ENCODE measurements around the gene PAK1.

PAK1 gene

GRCh38 chr11:77309401-77310085 lies 164.4 kb downstream of the PAK1 start:
- H3K4me3 ChIP-seq (replicated peaks; ENCODE audit: low read depth, low read length), result no peak overlapping the region
- no peak for TF ChIP-seq CTCF (IDR thresholded peaks at IDR 0.05; ENCODE audit: insufficient read depth, low read length, poor library complexity, severe bottlenecking)
- H3K27me3 ChIP-seq (replicated peaks; ENCODE audit: control insufficient read depth, insufficient read depth, low read length), result no peaks in the 10 kb centered on the region; the same call in 1 of the 2 replicates
- no peak for DNase-seq (ENCODE audit: extremely low read depth, insufficient read length)
- no peaks in the 10 kb centered on the region for H3K36me3 ChIP-seq (ENCODE audit: control insufficient read depth, insufficient read depth, low read length)

DNA sequence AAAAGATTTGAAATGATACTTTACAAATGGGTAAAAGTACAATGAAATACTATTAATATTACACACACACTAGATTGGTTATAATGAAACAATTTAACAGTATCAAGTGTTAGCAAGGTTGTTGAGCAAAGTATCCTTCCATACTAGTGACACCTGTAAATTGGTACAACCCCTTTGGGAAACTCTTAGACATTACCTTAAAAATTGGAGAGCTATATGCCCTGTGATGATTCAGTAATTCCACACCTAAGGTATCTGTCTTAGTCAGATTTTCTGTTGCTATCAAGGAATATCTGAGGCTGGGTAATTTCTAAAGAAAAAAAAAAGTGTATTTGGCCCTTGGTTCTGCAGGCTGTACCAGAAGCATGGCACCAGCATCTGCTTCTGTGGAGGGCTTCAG lies 165.1 kb downstream of the PAK1 start:
- no peak overlapping the region for H3K4me3 ChIP-seq (replicated peaks; ENCODE audit: low read depth, low read length)
- no peaks in the 10 kb centered on the region; the same call in 1 of the 2 replicates for H3K27me3 ChIP-seq (replicated peaks; ENCODE audit: control insufficient read depth, insufficient read depth, low read length)
- DNase-seq (ENCODE audit: extremely low read depth, insufficient read length), result no peak
- TF ChIP-seq CTCF (IDR thresholded peaks at IDR 0.05; ENCODE audit: insufficient read depth, low read length, poor library complexity, severe bottlenecking), result no peak
- H3K36me3 ChIP-seq (ENCODE audit: control insufficient read depth, insufficient read depth, low read length), result no peaks in the 10 kb centered on the region

DNA sequence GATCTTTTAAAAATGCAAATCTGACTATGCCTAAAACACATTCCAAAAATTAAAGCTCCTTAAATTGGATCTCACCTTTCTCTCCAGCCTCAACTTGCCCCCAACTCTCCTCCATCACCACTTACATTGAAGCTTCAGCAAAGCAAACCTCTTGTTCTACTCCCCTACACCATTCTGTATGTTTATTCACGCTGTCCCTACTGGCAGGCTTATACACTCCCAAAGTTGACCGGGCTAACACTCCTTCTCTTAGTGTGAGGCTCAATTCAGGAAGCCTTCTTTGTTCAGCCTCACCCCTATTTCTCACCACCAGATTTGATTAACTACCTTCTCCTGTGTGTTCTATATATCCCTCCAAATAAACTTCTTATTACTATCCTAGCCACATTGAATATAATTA lies 170.6 kb downstream of the PAK1 start:
- DNase-seq (ENCODE audit: extremely low read depth, insufficient read length), result no peak
- Histone ChIP-seq H3K4me3 (replicated peaks; ENCODE audit: low read depth, low read length) (no peak overlapping the region), H3K27me3 (replicated peaks; ENCODE audit: control insufficient read depth, insufficient read depth, low read length) (no peaks in the 10 kb centered on the region), H3K36me3 (ENCODE audit: control insufficient read depth, insufficient read depth, low read length) (no peaks in the 10 kb centered on the region)
- no peak for TF ChIP-seq CTCF (IDR thresholded peaks at IDR 0.05; ENCODE audit: insufficient read depth, low read length, poor library complexity, severe bottlenecking)

GRCh38 chr11:77302752-77303151 lies 171.1 kb downstream of the PAK1 start:
- Histone ChIP-seq H3K36me3 (ENCODE audit: control insufficient read depth, insufficient read depth, low read length) (no peaks in the 10 kb centered on the region), H3K4me3 (replicated peaks; ENCODE audit: low read depth, low read length) (no peak overlapping the region), H3K27me3 (replicated peaks; ENCODE audit: control insufficient read depth, insufficient read depth, low read length) (no peaks in the 10 kb centered on the region)
- DNase-seq (ENCODE audit: extremely low read depth, insufficient read length), result no peak
- TF ChIP-seq CTCF (IDR thresholded peaks at IDR 0.05; ENCODE audit: insufficient read depth, low read length, poor library complexity, severe bottlenecking), result no peak

- no peak for DNase-seq (ENCODE audit: extremely low read depth, insufficient read length)
- TF ChIP-seq CTCF (IDR thresholded peaks at IDR 0.05; ENCODE audit: insufficient read depth, low read length, poor library complexity, severe bottlenecking), result no peak
- Histone ChIP-seq H3K27me3 (replicated peaks; ENCODE audit: control insufficient read depth, insufficient read depth, low read length) (no peaks in the 10 kb centered on the region), H3K4me3 (replicated peaks; ENCODE audit: low read depth, low read length) (no peak within 1 kb of the TSS), H3K36me3 (ENCODE audit: control insufficient read depth, insufficient read depth, low read length) (no peaks in the 10 kb centered on the region)
Measured at GRCh38 chr11:77301510-77301909, 172.4 kb downstream of the PAK1 start, which contains the start of gene GDPD4. Gene GDPD4 (minus strand): TSS chr11:77301686. CDS start chr11:77285137, 16,549 bp downstream.
